HG03066 (cell line): Measurements from ENCODE around the gene FCN2.

Source experiments
- ATAC-seq: cut with Tn5 transposase; IDR thresholded peaks from one replicate; pipeline ENCODE4 v1.9.1; 2021; ENCODE audit warnings: low read depth; ENCODE audit not compliant: unreplicated experiment

The FCN2 gene

GRCh38 chr9:134887686-134888602, 7.3 kb downstream of the FCN2 start:
- no peak for ATAC-seq

GRCh38 chr9:134888603-134889190, 8.1 kb downstream of the FCN2 start:
- ATAC-seq: no peak

GRCh38 chr9:134889386-134890154, 9.0 kb downstream of the FCN2 start:
- no peak for ATAC-seq

- no peak for ATAC-seq
Observed at GRCh38 chr9:134890155-134890495, 9.5 kb downstream of the FCN2 start.

GRCh38 chr9:134891053-134891452, 10.4 kb downstream of the FCN2 start:
- no peak for ATAC-seq

- no peak for ATAC-seq
Observed at GRCh38 chr9:134891713-134892112, 11.1 kb downstream of the FCN2 start.

- ATAC-seq: no peak
Observed at GRCh38 chr9:134892221-134892620, 11.6 kb downstream of the FCN2 start.

- ATAC-seq: no peak
Observed at GRCh38 chr9:134892820-134893420, 12.3 kb downstream of the FCN2 start.

- ATAC-seq: no peak
Observed at GRCh38 chr9:134894136-134894860, 13.7 kb downstream of the FCN2 start.

GRCh38 chr9:134895097-134895496, 14.5 kb downstream of the FCN2 start:
- no peak for ATAC-seq

- no peak for ATAC-seq
Observed at GRCh38 chr9:134895567-134895907, 14.9 kb downstream of the FCN2 start.

GRCh38 chr9:134895908-134896833, 15.6 kb downstream of the FCN2 start:
- ATAC-seq: no peak

- no peak for ATAC-seq
Observed at GRCh38 chr9:134896834-134897583, 16.4 kb downstream of the FCN2 start.

- no peak for ATAC-seq
Observed at GRCh38 chr9:134897584-134898170, 17.1 kb downstream of the FCN2 start.

- no peak for ATAC-seq
Observed at GRCh38 chr9:134898319-134898718, 17.7 kb downstream of the FCN2 start.

- no peak for ATAC-seq
Observed at GRCh38 chr9:134899168-134899567, 18.6 kb downstream of the FCN2 start.

- ATAC-seq: no peak
Observed at GRCh38 chr9:134899818-134900217, 19.2 kb downstream of the FCN2 start.

GRCh38 chr9:134902936-134903335, 22.3 kb downstream of the FCN2 start:
- no peak for ATAC-seq
